Kidney epithelial cell (primary cell): ENCODE results near the gene MYLK. TPM values are rescaled to one million over a fixed set of nuclear protein-coding genes. Genes with fewer than 3 reads are reported as not detected.

ENCODE experiments used
- DNase-seq: peaks from one replicate; pipeline ENCODE4 v3.0.0-alpha.2; 2010; ENCODE audit warnings: low read depth
- H3K27me3 ChIP-seq: 2 replicates; pipeline ENCODE4 v1.6.0; 2011; ENCODE audit warnings: low read length; ENCODE audit not compliant: control insufficient read depth, insufficient read depth
- H3K36me3 ChIP-seq: 2 replicates; pipeline ENCODE4 v1.5.1; 2011; ENCODE audit warnings: low read length; ENCODE audit not compliant: control insufficient read depth, insufficient read depth
- H3K4me3 ChIP-seq: 2 replicates; pipeline ENCODE4 v1.5.1; 2011; ENCODE audit warnings: low read depth, mild to moderate bottlenecking, control low read depth, low read length
- CTCF ChIP-seq: IDR thresholded peaks from 2 replicates; pipeline ENCODE4 v1.5.1; 2011; ENCODE audit warnings: mild to moderate bottlenecking, moderate library complexity, low read length, control low read depth, inconsistent platforms; ENCODE audit not compliant: insufficient read depth, poor library complexity, severe bottlenecking
- total RNA-seq: library from RNA; depleted of rRNA; stranded (reverse); fragments of >200 nt; gene quantifications from 2 replicates; pipeline ENCODE4 v1.2.3, GENCODE V29; 2015

MYLK gene
- total RNA-seq, 1 donor from 2014 or later: 49.7 TPM

- H3K36me3 ChIP-seq: no peaks in the 10 kb centered on the region
- no peak for TF ChIP-seq CTCF
- H3K4me3 ChIP-seq: no peak overlapping the region
- no peaks in the 10 kb centered on the region for H3K27me3 ChIP-seq
- no peak for DNase-seq
Observed at GRCh38 chr3:123919353-123919752, 35.2 kb upstream of the MYLK start.

- no peak for DNase-seq
- no peak overlapping the region for H3K4me3 ChIP-seq
- H3K27me3 ChIP-seq: no peaks in the 10 kb centered on the region
- H3K36me3 ChIP-seq: no peaks in the 10 kb centered on the region
- TF ChIP-seq CTCF: no peak
Observed at GRCh38 chr3:123914829-123915228, 30.7 kb upstream of the MYLK start.

DNA sequence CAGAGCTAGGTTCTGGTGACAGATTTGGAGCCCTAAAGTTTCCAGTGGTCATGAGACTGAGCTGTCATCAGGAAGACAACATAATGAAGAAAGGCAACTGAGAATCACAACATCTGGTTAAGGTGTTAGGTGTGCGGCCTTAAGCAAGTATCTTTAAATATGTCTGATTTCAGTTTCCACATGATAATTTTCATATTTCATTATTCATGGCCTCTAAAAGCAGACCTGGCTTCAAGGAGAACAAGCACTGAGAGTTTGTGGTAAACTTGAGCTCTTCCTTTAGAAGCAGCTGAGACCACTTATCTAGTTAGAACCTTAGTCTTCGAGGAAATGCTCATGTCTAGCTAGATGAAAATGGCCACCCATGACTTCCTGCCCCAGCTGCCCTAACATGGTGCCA, 25.7 kb upstream of the MYLK start:
- DNase-seq: no peak

DNA sequence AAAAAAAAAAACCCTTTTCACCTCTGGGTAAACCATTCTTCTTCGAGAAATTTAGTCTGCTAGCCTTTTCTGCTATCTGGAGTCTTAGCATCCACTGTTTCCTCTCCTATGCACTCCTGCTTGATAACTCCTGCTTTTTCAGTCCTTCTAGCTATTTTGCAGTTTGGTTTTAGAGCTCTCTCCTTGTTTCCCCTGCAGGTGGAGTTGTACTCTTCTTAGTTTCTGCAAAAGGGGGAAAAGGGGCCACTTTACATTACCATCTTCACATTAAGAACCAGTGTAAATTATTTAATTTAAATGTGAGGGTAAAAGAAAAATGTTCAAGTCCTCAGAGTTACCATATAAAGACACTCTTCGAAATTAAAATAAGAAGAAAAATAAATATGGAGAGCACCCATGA, 23.6 kb upstream of the MYLK start:
- Histone ChIP-seq H3K4me3 (no peak overlapping the region), H3K27me3 (no peaks in the 10 kb centered on the region), H3K36me3 (no peaks in the 10 kb centered on the region)
- no peak for DNase-seq
- peak; percentile 8 for TF ChIP-seq CTCF

More for the DNA sequence above, 25.7 kb upstream of the MYLK start:
- H3K4me3 ChIP-seq: no peak overlapping the region
- H3K27me3 ChIP-seq: no peaks in the 10 kb centered on the region
- no peak for TF ChIP-seq CTCF
- H3K36me3 ChIP-seq: no peaks in the 10 kb centered on the region

DNA sequence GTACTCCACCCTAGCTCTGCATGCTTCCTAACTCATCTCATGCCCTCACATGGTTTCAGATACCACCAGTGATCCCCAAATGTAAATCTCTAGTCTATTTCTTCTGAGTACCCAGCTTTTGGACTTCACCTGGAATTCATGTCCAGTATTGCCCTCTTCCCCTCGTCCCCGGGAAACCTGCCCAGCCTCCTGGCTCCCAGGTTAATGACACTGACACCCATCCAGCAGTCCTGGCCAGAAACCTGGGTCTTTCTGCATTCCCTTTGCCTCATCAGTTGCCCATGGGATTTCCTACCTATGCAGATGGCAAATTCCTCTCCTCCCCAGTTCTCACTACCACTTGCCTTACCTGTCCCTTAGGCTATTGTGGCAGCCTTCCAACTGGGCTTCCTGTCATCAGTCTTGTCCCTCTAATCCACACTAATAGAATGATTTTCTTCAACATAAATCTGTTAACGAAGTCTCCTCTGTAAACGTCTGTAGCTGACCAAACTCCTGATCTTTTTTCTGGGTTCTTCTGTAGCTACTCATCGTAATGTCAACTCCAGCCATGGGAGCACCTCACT, 15.3 kb upstream of the MYLK start:
- Histone ChIP-seq H3K27me3 (no peaks in the 10 kb centered on the region), H3K4me3 (no peak overlapping the region), H3K36me3 (no peaks in the 10 kb centered on the region)
- TF ChIP-seq CTCF: no peak
- DNase-seq: no peak

- Histone ChIP-seq H3K4me3 (no peak overlapping the region), H3K27me3 (no peaks in the 10 kb centered on the region), H3K36me3 (no peaks in the 10 kb centered on the region)
- TF ChIP-seq CTCF: no peak
- no peak for DNase-seq
Observed at GRCh38 chr3:123893012-123893411, 8.9 kb upstream of the MYLK start.
